T-helper 2 cell treated with Interferon-gamma antibody and Interleukin-4, amounts not matched to agents 5 μg/mL and 100 μg/mL, for 36 hours (primary cell): ENCODE results near the gene KCNH2.

Source experiments
- DNase-seq: peaks from one replicate; pipeline ENCODE4 v3.0.0; 2021; ENCODE audit warnings: low spot score
- H3K27ac Mint-ChIP-seq: one replicate; pipeline ENCODE4 v1.8.0; 2021; ENCODE audit warnings: mild to moderate bottlenecking, mixed read lengths
- H3K27me3 Mint-ChIP-seq: one replicate; pipeline ENCODE4 v1.8.0; 2021; ENCODE audit warnings: low read depth, mixed read lengths
- H3K36me3 Mint-ChIP-seq: one replicate; pipeline ENCODE4 v1.8.0; 2021; ENCODE audit warnings: low read depth, mixed read lengths
- H3K4me1 Mint-ChIP-seq: one replicate; pipeline ENCODE4 v1.8.0; 2021; ENCODE audit warnings: low read depth, mixed read lengths
- H3K4me3 Mint-ChIP-seq: one replicate; pipeline ENCODE4 v1.8.0; 2022; ENCODE audit warnings: mild to moderate bottlenecking, moderate library complexity, mixed read lengths
- H3K9me3 Mint-ChIP-seq: one replicate; pipeline ENCODE4 v1.8.0; 2021; ENCODE audit warnings: mixed read lengths

The KCNH2 gene

GRCh38 chr7:150959739-150960734 lies 18.1 kb downstream of the KCNH2 start:
- H3K4me1 Mint-ChIP-seq = peaks cover 2% of the 10 kb centered on the region
- DNase-seq = no peak
- no peak overlapping the region for H3K27ac Mint-ChIP-seq
- no peak overlapping the region for H3K4me3 Mint-ChIP-seq
- peaks cover 33% of the 10 kb centered on the region for H3K27me3 Mint-ChIP-seq
- H3K36me3 Mint-ChIP-seq = no peaks in the 10 kb centered on the region
- H3K9me3 Mint-ChIP-seq = no peaks in the 10 kb centered on the region

- DNase-seq = no peak
- H3K27me3 Mint-ChIP-seq = peaks cover 30% of the 10 kb centered on the region
- no peak overlapping the region for H3K27ac Mint-ChIP-seq
- H3K9me3 Mint-ChIP-seq = no peaks in the 10 kb centered on the region
- no peaks in the 10 kb centered on the region for H3K36me3 Mint-ChIP-seq
- no peak overlapping the region for H3K4me3 Mint-ChIP-seq
- H3K4me1 Mint-ChIP-seq = peaks cover 2% of the 10 kb centered on the region
Observed at GRCh38 chr7:150959081-150959480, 19.0 kb downstream of the KCNH2 start.

GRCh38 chr7:150958597-150958996 lies 19.5 kb downstream of the KCNH2 start:
- Mint-ChIP-seq H3K27me3 (peaks cover 30% of the 10 kb centered on the region), H3K27ac (no peak overlapping the region), H3K4me3 (no peak overlapping the region), H3K36me3 (no peaks in the 10 kb centered on the region), H3K9me3 (no peaks in the 10 kb centered on the region), H3K4me1 (peaks cover 2% of the 10 kb centered on the region)
- no peak for DNase-seq

GRCh38 chr7:150958062-150958552 lies 20.0 kb downstream of the KCNH2 start:
- DNase-seq = no peak
- H3K36me3 Mint-ChIP-seq = no peaks in the 10 kb centered on the region
- H3K27me3 Mint-ChIP-seq = peaks cover 30% of the 10 kb centered on the region
- peaks cover 2% of the 10 kb centered on the region for H3K4me1 Mint-ChIP-seq
- H3K4me3 Mint-ChIP-seq = no peak overlapping the region
- H3K9me3 Mint-ChIP-seq = no peaks in the 10 kb centered on the region
- no peak overlapping the region for H3K27ac Mint-ChIP-seq

GRCh38 chr7:150957133-150958020 lies 20.7 kb downstream of the KCNH2 start:
- no peak for DNase-seq
- Mint-ChIP-seq H3K4me3 (no peak overlapping the region), H3K36me3 (no peaks in the 10 kb centered on the region), H3K27ac (no peak overlapping the region), H3K4me1 (peaks cover 2% of the 10 kb centered on the region), H3K27me3 (peaks cover 29% of the 10 kb centered on the region), H3K9me3 (no peaks in the 10 kb centered on the region)

GRCh38 chr7:150956395-150957132 lies 21.6 kb downstream of the KCNH2 start:
- Mint-ChIP-seq H3K9me3 (no peaks in the 10 kb centered on the region), H3K27ac (no peak overlapping the region), H3K27me3 (peaks cover 28% of the 10 kb centered on the region), H3K4me3 (no peak overlapping the region), H3K36me3 (no peaks in the 10 kb centered on the region), H3K4me1 (peaks cover 2% of the 10 kb centered on the region)
- no peak for DNase-seq

- no peaks in the 10 kb centered on the region for H3K9me3 Mint-ChIP-seq
- peaks cover 28% of the 10 kb centered on the region for H3K27me3 Mint-ChIP-seq
- no peak for DNase-seq
- no peak overlapping the region for H3K27ac Mint-ChIP-seq
- H3K4me1 Mint-ChIP-seq = peaks cover 2% of the 10 kb centered on the region
- H3K4me3 Mint-ChIP-seq = no peak overlapping the region
- no peaks in the 10 kb centered on the region for H3K36me3 Mint-ChIP-seq
Observed at GRCh38 chr7:150955519-150956394, 22.4 kb downstream of the KCNH2 start.

GRCh38 chr7:150954986-150955518 lies 23.1 kb downstream of the KCNH2 start:
- DNase-seq = no peak
- Mint-ChIP-seq H3K36me3 (no peaks in the 10 kb centered on the region), H3K4me3 (no peak overlapping the region), H3K27me3 (peaks cover 28% of the 10 kb centered on the region), H3K4me1 (peaks cover 2% of the 10 kb centered on the region), H3K9me3 (no peaks in the 10 kb centered on the region), H3K27ac (no peak overlapping the region)

- Mint-ChIP-seq H3K27ac (no peak overlapping the region), H3K4me1 (no peaks in the 10 kb centered on the region), H3K4me3 (no peak overlapping the region), H3K9me3 (no peaks in the 10 kb centered on the region), H3K27me3 (peaks cover 22% of the 10 kb centered on the region), H3K36me3 (no peaks in the 10 kb centered on the region)
- no peak for DNase-seq
Observed at GRCh38 chr7:150954201-150954985, 23.7 kb downstream of the KCNH2 start.

GRCh38 chr7:150953061-150953997 lies 24.8 kb downstream of the KCNH2 start:
- H3K4me1 Mint-ChIP-seq = no peaks in the 10 kb centered on the region
- H3K9me3 Mint-ChIP-seq = no peaks in the 10 kb centered on the region
- no peak for DNase-seq
- H3K36me3 Mint-ChIP-seq = no peaks in the 10 kb centered on the region
- no peak overlapping the region for H3K4me3 Mint-ChIP-seq
- peaks cover 13% of the 10 kb centered on the region for H3K27me3 Mint-ChIP-seq
- no peak overlapping the region for H3K27ac Mint-ChIP-seq

- no peak for DNase-seq
- Mint-ChIP-seq H3K4me3 (no peak overlapping the region), H3K9me3 (no peaks in the 10 kb centered on the region), H3K27me3 (peaks cover 14% of the 10 kb centered on the region), H3K27ac (no peak overlapping the region), H3K4me1 (no peaks in the 10 kb centered on the region), H3K36me3 (no peaks in the 10 kb centered on the region)
Observed at GRCh38 chr7:150952331-150953050, 25.6 kb downstream of the KCNH2 start.
